OCI-LY7 (cell line): ENCODE measurements around the gene MTOR.

ENCODE experiments used
- CTCF ChIP-seq: fragments of 200-600 bp; sonication (generic); conservative IDR thresholded peaks from 2 replicates; pipeline ENCODE4 v1.5.1; 2014; ENCODE audit warnings: mild to moderate bottlenecking, antibody characterized with exemption, low read length, moderate library complexity, mixed read lengths
- EZH2phosphoT487 ChIP-seq: fragments of 200-600 bp; sonication (generic); IDR thresholded peaks from 2 replicates; pipeline ENCODE4 v1.6.1; 2018; ENCODE audit warnings: low read depth, borderline replicate concordance, mild to moderate bottlenecking, mixed run types, antibody characterized with exemption, low read length, moderate library complexity, mixed read lengths

- TF ChIP-seq CTCF (no peak), EZH2phosphoT487 (no peak)
Observed at GRCh38 chr1:11184973-11185372, 77.4 kb downstream of the MTOR start.
